Upper lobe of left lung (tissue), 6 donors: ENCODE measurements around the gene PKDCC. TPM values are rescaled to one million over a fixed set of nuclear protein-coding genes. Genes with fewer than 3 reads are reported as not detected.

ENCODE experiments used
- ATAC-seq, 2 donors: fragments of 200-7000 bp; cut with Tn5 transposase; one replicate each; pipeline ENCODE4 v1.9.1; 2022; ENCODE audit warnings: mild to moderate bottlenecking in 2 of 2, moderate library complexity in 2 of 2; ENCODE audit not compliant: low FRiP score in 2 of 2
- DNase-seq, 2 donors: peaks; one replicate each; pipeline ENCODE4 v3.0.0-alpha.2; 2019 to 2020
- H3K27ac ChIP-seq, 4 donors: fragments of 200-600 bp; sonication (generic); one replicate each; pipeline ENCODE4 v1.5.1; 2016 to 2019
- H3K27me3 ChIP-seq, 4 donors: fragments of 200-600 bp; sonication (generic); one replicate each; pipeline ENCODE4 v1.5.1; 2017 to 2019
- H3K36me3 ChIP-seq, 4 donors: fragments of 200-600 bp; sonication (generic); one replicate each; pipeline ENCODE4 v1.5.1; 2016 to 2019
- H3K4me1 ChIP-seq, 4 donors: fragments of 200-600 bp; sonication (generic); one replicate each; pipeline ENCODE4 v1.5.1; 2018 to 2019
- H3K4me3 ChIP-seq, 4 donors: fragments of 200-600 bp; sonication (generic); one replicate each; pipeline ENCODE4 v1.5.1; 2017 to 2019; ENCODE audit warnings: mild to moderate bottlenecking in 2 of 4, moderate library complexity in 1 of 4
- H3K9me3 ChIP-seq, 4 donors: fragments of 200-600 bp; sonication (generic); one replicate each; pipeline ENCODE4 v1.5.1; 2018 to 2019
- CTCF ChIP-seq, 6 experiments: fragments of 450-650 bp in 4 of 6; fragments of 200-600 bp in 2 of 6; sonication (generic) in 2 of 6; IDR thresholded peaks; one replicate each; pipeline ENCODE4 v1.5.1; 2016 to 2019; ENCODE audit warnings: antibody characterized with exemption in 6 of 6
- EP300 ChIP-seq, 4 donors: sonication (generic); formaldehyde crosslinking; IDR thresholded peaks; one replicate each; pipeline ENCODE4 v1.5.1; 2017; ENCODE audit warnings: antibody characterized with exemption in 4 of 4, control low read depth in 2 of 4
- POLR2A ChIP-seq, 4 donors: fragments of 450-650 bp; IDR thresholded peaks; one replicate each; pipeline ENCODE4 v1.5.1; 2016 to 2017; ENCODE audit warnings: antibody characterized with exemption in 4 of 4, mild to moderate bottlenecking in 2 of 4
- POLR2AphosphoS5 ChIP-seq, 2 donors: sonication (generic); formaldehyde crosslinking; IDR thresholded peaks; one replicate each; pipeline ENCODE4 v1.5.1; 2017; ENCODE audit warnings: antibody characterized with exemption in 2 of 2
- WGBS, 2 donors: methylation state at CpG; one replicate each; pipeline ENCODE4 v1.1.5; 2017 to 2018; 5-methylcytosine and 5-hydroxymethylcytosine counted together
- total RNA-seq, 6 donors: library from RNA; depleted of rRNA in 4 of 6; stranded (reverse); fragments of >200 nt in 4 of 6; gene quantifications; one replicate each; pipeline versions ENCODE4 v1.1.0 to v1.2.1, GENCODE V29; 2016 to 2021
- donor health status: DM: no; HTN: no; CAD: no; lungs with moderate emphysema.
- donor health status: DM: no; HTN: yes; CAD: no; lungs with severe emphysema.

The PKDCC gene
- total RNA-seq, 6 donors from 2014 or later: 65.0 to 156 (median 95.9) TPM

- H3K4me1 ChIP-seq: peaks cover 17 to 38% (median 22%) of the 10 kb centered on the region in 4 donors
- H3K9me3 ChIP-seq: no peaks in the 10 kb centered on the region
- no peak overlapping the region for H3K4me3 ChIP-seq
- ATAC-seq: no peak
- H3K27me3 ChIP-seq: no peaks in the 10 kb centered on the region
- H3K36me3 ChIP-seq: no peaks in the 10 kb centered on the region
- no peak for DNase-seq
- no peak overlapping the region for H3K27ac ChIP-seq
- TF ChIP-seq CTCF (IDR thresholded peaks at IDR 0.05) (no peak), EP300 (IDR thresholded peaks at IDR 0.05) (no peak), POLR2AphosphoS5 (IDR thresholded peaks at IDR 0.05) (no peak), POLR2A (IDR thresholded peaks at IDR 0.05) (no peak)
Observed at GRCh38 chr2:42094114-42094513, 46.3 kb downstream of the PKDCC start.

- peak in 1 of 2 donors; percentile 80 for DNase-seq
- peak overlapping the region in 1 of 4 donors; percentile 90 for H3K27ac ChIP-seq
- TF ChIP-seq CTCF (IDR thresholded peaks at IDR 0.05) (peak; percentile 69 to 93 (median 90)), EP300 (IDR thresholded peaks at IDR 0.05) (no peak)
- peaks cover 0 to 3% (median 0%) of the 10 kb centered on the region in 4 donors for H3K9me3 ChIP-seq
- H3K4me3 ChIP-seq: no peak overlapping the region
- H3K36me3 ChIP-seq: no peaks in the 10 kb centered on the region
- peaks cover 25 to 48% (median 34%) of the 10 kb centered on the region in 4 donors for H3K4me1 ChIP-seq
- peak; percentile 54 to 63 for ATAC-seq
- H3K27me3 ChIP-seq: no peaks in the 10 kb centered on the region
- WGBS, 2 donors: 38 to 41% methylated on average over 2 of the region's 2 CpGs
Observed at GRCh38 chr2:42095923-42096408, 48.1 kb downstream of the PKDCC start.

GRCh38 chr2:42096869-42097591, 49.2 kb downstream of the PKDCC start:
- DNase-seq (no peak), ATAC-seq (no peak)
- Histone ChIP-seq H3K4me3 (no peak overlapping the region), H3K27me3 (no peaks in the 10 kb centered on the region), H3K27ac (peak overlapping the region in 3 of 4 donors; percentile 22 to 92 (median 90)), H3K36me3 (no peaks in the 10 kb centered on the region), H3K4me1 (peaks cover 29 to 54% (median 42%) of the 10 kb centered on the region in 4 donors), H3K9me3 (peaks cover 0 to 3% (median 0%) of the 10 kb centered on the region in 4 donors)
- TF ChIP-seq EP300 (IDR thresholded peaks at IDR 0.05) (no peak), POLR2AphosphoS5 (IDR thresholded peaks at IDR 0.05) (no peak), POLR2A (IDR thresholded peaks at IDR 0.05) (no peak), CTCF (IDR thresholded peaks at IDR 0.05) (no peak)
- 62 to 90% methylated on average over 10 of the region's 10 CpGs for WGBS, 2 donors

- TF ChIP-seq POLR2AphosphoS5 (IDR thresholded peaks at IDR 0.05): peak; percentile 17 to 65
- TF ChIP-seq POLR2A (IDR thresholded peaks at IDR 0.05): no peak
Observed at GRCh38 chr2:42098571-42099437, 51.0 kb downstream of the PKDCC start.

More at GRCh38 chr2:42098571-42099437, 51.0 kb downstream of the PKDCC start:
- Histone ChIP-seq H3K27me3 (no peaks in the 10 kb centered on the region), H3K4me1 (peaks cover 38 to 64% (median 51%) of the 10 kb centered on the region in 4 donors), H3K27ac (peak overlapping the region; percentile 81 to 92 (median 89)), H3K36me3 (no peaks in the 10 kb centered on the region), H3K4me3 (no peak overlapping the region), H3K9me3 (peaks cover 0 to 3% (median 0%) of the 10 kb centered on the region in 4 donors)
- WGBS, 2 donors: 63 to 77% methylated on average over 5 to 9 of the region's 9 CpGs
- ATAC-seq: peak; percentile 44 to 46
- peak in 1 of 2 donors; percentile 70 for DNase-seq
